Aorta (tissue), 5 donors: ENCODE results near the gene TNFRSF1B. TPM values are rescaled to one million over a fixed set of nuclear protein-coding genes. Genes with fewer than 3 reads are reported as not detected.

Experiments used
- ATAC-seq: fragments of 200-7000 bp; cut with Tn5 transposase; one replicate; pipeline ENCODE4 v1.9.1; 2022; ENCODE audit warnings: moderate library complexity; ENCODE audit not compliant: low FRiP score
- DNase-seq, 2 donors: peaks; one replicate each; pipeline ENCODE4 v3.0.0-alpha.2; 2020
- H3K27ac ChIP-seq, 2 donors: one replicate each; pipeline ENCODE4 v1.5.1; 2013; ENCODE audit warnings: low read length in 2 of 2, mild to moderate bottlenecking in 2 of 2, moderate library complexity in 2 of 2, control low read depth in 1 of 2, inconsistent platforms in 1 of 2, low read depth in 1 of 2
- H3K27me3 ChIP-seq, 2 donors: one replicate each; pipeline ENCODE4 v1.6.1; 2013; ENCODE audit warnings: control low read depth in 1 of 2, low read length in 1 of 2, mild to moderate bottlenecking in 1 of 2, moderate library complexity in 1 of 2; ENCODE audit not compliant: insufficient read depth in 2 of 2, control insufficient read depth in 1 of 2
- H3K36me3 ChIP-seq, 2 donors: one replicate each; pipeline ENCODE4 v1.6.1; 2013; ENCODE audit warnings: control low read depth in 1 of 2, low read length in 1 of 2, mild to moderate bottlenecking in 1 of 2; ENCODE audit not compliant: insufficient read depth in 2 of 2, control insufficient read depth in 1 of 2
- H3K4me1 ChIP-seq, 2 donors: one replicate each; pipeline ENCODE4 v1.6.1; 2013; ENCODE audit warnings: low read length in 2 of 2, control low read depth in 1 of 2, mild to moderate bottlenecking in 1 of 2, moderate library complexity in 1 of 2; ENCODE audit not compliant: insufficient read depth in 2 of 2, control insufficient read depth in 1 of 2
- H3K4me3 ChIP-seq, 2 donors: one replicate each; pipeline ENCODE4 v1.5.1; 2013; ENCODE audit warnings: low read length in 2 of 2, control low read depth in 1 of 2, mild to moderate bottlenecking in 1 of 2
- H3K9me3 ChIP-seq: one replicate; pipeline ENCODE4 v1.6.1; 2013; ENCODE audit warnings: mild to moderate bottlenecking, low read length; ENCODE audit not compliant: control insufficient read depth
- WGBS, 2 donors: extraction: QIAGEN DNeasy Blood & Tissue Kit; methylation state at CpG; one replicate each; pipeline ENCODE4 v1.1.7; 2013; 5-methylcytosine and 5-hydroxymethylcytosine counted together
- intact Hi-C, 2 donors: fragments of 100-400 bp; cut with DNase I; formaldehyde crosslinking; loops; one replicate each; pipeline versions ENCODE4 v1.14.2 to v1.15.0; 2022
- polyA plus RNA-seq, 2 donors: library from polyadenylated mRNA; stranded (reverse); fragments of 200-250 nt; gene quantifications; one replicate each; pipeline ENCODE4 v1.2.3, GENCODE V29; 2013
- total RNA-seq, 2 donors: library from RNA; stranded (reverse); fragmentation: NEBNext Ultra II Directional; extraction: Animal tissue kit (Norgen Biotek cat#: 25700); gene quantifications; one replicate each; pipeline ENCODE4 v1.2.1, GENCODE V29; 2021
- donor health status: healthy with polysubstance abuse.
- donor health status: Bipolar disorder and iron deficiency.
- donor health status: DM: no; HTN: no; CAD: no.
- donor health status: DM: no; HTN: no; CAD: no.
- donor health status: DM: yes; HTN: yes; CAD: no.

TNFRSF1B gene
- total and polyA plus RNA-seq, 4 donors, result 5.0 to 98.5 (median 27.4) TPM

GRCh38 chr1:12161662-12162458 is 4.9 kb upstream of the TNFRSF1B start:
- ATAC-seq (peak; percentile 91), DNase-seq (peak; percentile 92 to 95)
- 25 to 29% methylated on average over 9 of the region's 9 CpGs for WGBS, 2 donors
- Histone ChIP-seq H3K9me3 (no peaks in the 10 kb centered on the region), H3K27me3 (no peaks in the 10 kb centered on the region), H3K27ac (no peak overlapping the region), H3K4me3 (no peak overlapping the region), H3K36me3 (no peaks in the 10 kb centered on the region), H3K4me1 (no peaks in the 10 kb centered on the region)
- intact Hi-C loops, result no loop called here

DNA sequence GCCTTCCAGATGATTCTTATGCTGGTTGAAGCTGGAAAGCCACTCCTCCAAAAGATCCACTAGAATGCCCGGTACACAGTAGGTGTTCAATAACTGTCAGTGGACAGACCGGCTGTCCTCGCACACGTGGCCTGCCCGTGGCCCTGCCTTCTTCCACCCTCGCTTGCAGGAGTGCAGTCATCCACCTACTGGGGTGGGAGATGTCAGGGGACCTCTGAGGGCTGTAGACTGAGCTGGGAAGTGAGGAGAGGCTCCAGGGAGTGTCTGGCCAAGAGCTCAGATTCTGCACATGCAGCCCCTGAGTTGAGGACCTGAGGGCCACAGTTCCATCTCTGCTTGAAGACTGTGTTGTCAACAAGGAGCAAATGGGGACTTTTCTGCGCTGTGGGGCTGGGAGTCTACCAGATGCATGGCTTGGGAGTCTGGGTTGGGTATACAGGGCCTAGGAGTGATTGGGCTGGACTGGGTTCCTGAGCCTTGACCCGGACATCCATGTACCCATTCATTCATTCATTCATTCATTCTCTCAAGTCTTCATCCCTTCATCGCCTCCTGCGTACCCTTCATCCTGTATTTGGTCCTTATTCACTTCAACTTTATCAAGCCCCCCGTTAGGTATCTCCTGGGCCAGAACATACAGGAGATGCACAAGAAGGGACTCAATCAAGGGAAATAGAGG is 4.2 kb upstream of the TNFRSF1B start:
- no peaks in the 10 kb centered on the region for H3K9me3 ChIP-seq
- no peak overlapping the region for H3K4me3 ChIP-seq
- no peak for ATAC-seq
- H3K4me1 ChIP-seq, result no peaks in the 10 kb centered on the region
- intact Hi-C loops, result no loop called here
- H3K36me3 ChIP-seq, result no peaks in the 10 kb centered on the region
- H3K27me3 ChIP-seq, result no peaks in the 10 kb centered on the region
- no peak for DNase-seq
- H3K27ac ChIP-seq, result no peak overlapping the region
- 95 to 96% methylated on average over 11 of the region's 11 CpGs for WGBS, 2 donors

- Histone ChIP-seq H3K27ac (no peak overlapping the region), H3K9me3 (no peaks in the 10 kb centered on the region), H3K4me1 (no peaks in the 10 kb centered on the region), H3K36me3 (no peaks in the 10 kb centered on the region), H3K4me3 (no peak overlapping the region), H3K27me3 (no peaks in the 10 kb centered on the region)
- DNase-seq (no peak), ATAC-seq (no peak)
- 85 to 95% methylated on average over 9 of the region's 9 CpGs for WGBS, 2 donors
- intact Hi-C loops, result no loop called here
Measured at GRCh38 chr1:12163210-12163609, 3.6 kb upstream of the TNFRSF1B start.

GRCh38 chr1:12164210-12164609 is 2.6 kb upstream of the TNFRSF1B start:
- Histone ChIP-seq H3K27me3 (no peaks in the 10 kb centered on the region), H3K36me3 (no peaks in the 10 kb centered on the region), H3K4me3 (no peak overlapping the region), H3K27ac (no peak overlapping the region), H3K4me1 (no peaks in the 10 kb centered on the region), H3K9me3 (no peaks in the 10 kb centered on the region)
- ATAC-seq, result no peak
- intact Hi-C loops, result no loop called here
- DNase-seq, result no peak
- 93 to 96% methylated on average over 5 of the region's 5 CpGs for WGBS, 2 donors

DNA sequence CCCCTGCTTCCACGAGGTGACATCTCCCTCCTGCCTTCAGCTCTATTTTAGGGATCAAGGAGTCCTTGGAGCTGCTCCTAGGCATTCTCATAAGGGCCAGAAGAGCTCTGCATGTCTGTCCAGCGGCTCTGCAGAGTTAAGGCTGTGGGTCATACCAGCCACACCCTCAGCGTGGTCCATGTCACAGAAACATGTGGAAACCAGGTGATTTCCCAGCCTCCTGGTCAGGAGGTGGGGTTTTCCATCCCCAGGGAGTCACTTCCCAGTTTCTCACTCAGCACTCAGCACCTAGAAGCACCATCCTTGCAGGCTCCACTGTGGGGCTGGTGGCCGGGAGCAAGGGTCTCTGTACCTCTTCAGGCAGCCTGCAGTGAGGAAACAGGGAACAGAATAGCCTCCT is 1.4 kb upstream of the TNFRSF1B start:
- no peaks in the 10 kb centered on the region for H3K4me1 ChIP-seq
- DNase-seq (no peak), ATAC-seq (no peak)
- 94 to 96% methylated on average over 4 of the region's 4 CpGs for WGBS, 2 donors
- no peaks in the 10 kb centered on the region for H3K36me3 ChIP-seq
- no peaks in the 10 kb centered on the region for H3K27me3 ChIP-seq
- no peak overlapping the region for H3K4me3 ChIP-seq
- no peaks in the 10 kb centered on the region for H3K9me3 ChIP-seq
- intact Hi-C loops, result no loop called here
- H3K27ac ChIP-seq, result no peak overlapping the region

GRCh38 chr1:12167493-12168429 is 970 bp downstream of the TNFRSF1B start:
- no peak overlapping the region for H3K27ac ChIP-seq
- intact Hi-C loops, result no loop called here
- no peaks in the 10 kb centered on the region for H3K27me3 ChIP-seq
- WGBS, 2 donors, result 33 to 36% methylated on average over 32 to 33 of the region's 33 CpGs
- H3K4me1 ChIP-seq, result no peaks in the 10 kb centered on the region
- DNase-seq (no peak), ATAC-seq (no peak)
- H3K4me3 ChIP-seq, result no peak overlapping the region
- H3K36me3 ChIP-seq, result no peaks in the 10 kb centered on the region
- no peaks in the 10 kb centered on the region for H3K9me3 ChIP-seq

- H3K36me3 ChIP-seq, result no peaks in the 10 kb centered on the region
- H3K27me3 ChIP-seq, result no peaks in the 10 kb centered on the region
- DNase-seq (no peak), ATAC-seq (peak; percentile 11)
- H3K27ac ChIP-seq, result no peak overlapping the region
- intact Hi-C loops, result no loop called here
- no peak overlapping the region for H3K4me3 ChIP-seq
- H3K9me3 ChIP-seq, result no peaks in the 10 kb centered on the region
- no peaks in the 10 kb centered on the region for H3K4me1 ChIP-seq
- WGBS, 2 donors, result 81 to 84% methylated on average over 17 of the region's 17 CpGs
Measured at GRCh38 chr1:12168451-12169160, 1.8 kb downstream of the TNFRSF1B start.

- intact Hi-C loops, result no loop called here
- Histone ChIP-seq H3K4me1 (no peaks in the 10 kb centered on the region), H3K9me3 (no peaks in the 10 kb centered on the region), H3K27me3 (no peaks in the 10 kb centered on the region), H3K4me3 (no peak overlapping the region), H3K27ac (no peak overlapping the region), H3K36me3 (no peaks in the 10 kb centered on the region)
- ATAC-seq (no peak), DNase-seq (no peak)
- WGBS, 2 donors, result 86 to 90% methylated on average over 8 of the region's 8 CpGs
Measured at GRCh38 chr1:12169442-12170135, 2.8 kb downstream of the TNFRSF1B start.
